RPMI7951 (cell line): ENCODE results near the gene C6orf47. TPM values are rescaled to one million over a fixed set of nuclear protein-coding genes. Genes with fewer than 3 reads are reported as not detected.
A peak's percentile ranks its signal among the peaks of the same experiment; 100 is the strongest.

Experiments used
- DNase-seq: peaks from one replicate; pipeline ENCODE4 v3.0.0-alpha.2; 2012; ENCODE audit warnings: low read depth
- total RNA-seq: library from RNA; depleted of rRNA; stranded (reverse); fragments of >200 nt; shearing (Covaris generic); gene quantifications from 2 replicates; pipeline ENCODE4 v1.2.3, GENCODE V29; 2014

The C6orf47 gene
- total RNA-seq, 1 experiment from 2014 or later: 13.9 TPM

- DNase-seq: peak; percentile 18
These were observed 23.6 kb downstream of the C6orf47 start for GRCh38 chr6:31636698-31637596.

GRCh38 chr6:31634969-31635575 is 25.5 kb downstream of the C6orf47 start:
- DNase-seq: no peak

DNA sequence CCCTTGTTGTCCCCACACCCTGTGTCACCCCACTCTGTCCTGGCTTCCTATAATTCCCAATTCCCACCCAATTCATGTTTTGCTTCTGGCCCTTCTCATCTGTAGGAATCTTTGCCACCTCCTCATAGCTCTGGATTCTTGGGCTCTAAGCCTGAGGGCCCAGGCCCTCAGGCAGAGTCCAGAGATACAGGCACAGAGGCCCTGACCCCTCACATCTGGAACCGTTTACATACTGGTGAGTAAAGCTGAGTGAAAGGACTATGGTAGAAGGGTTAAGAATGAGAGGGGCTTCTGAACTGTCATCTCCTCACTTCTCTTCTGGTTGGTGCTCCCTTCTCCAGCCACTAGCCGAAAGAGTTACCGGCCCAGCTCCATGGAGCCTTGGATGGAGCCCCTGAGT is 26.4 kb downstream of the C6orf47 start:
- peak; percentile 54 for DNase-seq

- DNase-seq: no peak
These were observed 27.1 kb downstream of the C6orf47 start for GRCh38 chr6:31633447-31633846.

DNA sequence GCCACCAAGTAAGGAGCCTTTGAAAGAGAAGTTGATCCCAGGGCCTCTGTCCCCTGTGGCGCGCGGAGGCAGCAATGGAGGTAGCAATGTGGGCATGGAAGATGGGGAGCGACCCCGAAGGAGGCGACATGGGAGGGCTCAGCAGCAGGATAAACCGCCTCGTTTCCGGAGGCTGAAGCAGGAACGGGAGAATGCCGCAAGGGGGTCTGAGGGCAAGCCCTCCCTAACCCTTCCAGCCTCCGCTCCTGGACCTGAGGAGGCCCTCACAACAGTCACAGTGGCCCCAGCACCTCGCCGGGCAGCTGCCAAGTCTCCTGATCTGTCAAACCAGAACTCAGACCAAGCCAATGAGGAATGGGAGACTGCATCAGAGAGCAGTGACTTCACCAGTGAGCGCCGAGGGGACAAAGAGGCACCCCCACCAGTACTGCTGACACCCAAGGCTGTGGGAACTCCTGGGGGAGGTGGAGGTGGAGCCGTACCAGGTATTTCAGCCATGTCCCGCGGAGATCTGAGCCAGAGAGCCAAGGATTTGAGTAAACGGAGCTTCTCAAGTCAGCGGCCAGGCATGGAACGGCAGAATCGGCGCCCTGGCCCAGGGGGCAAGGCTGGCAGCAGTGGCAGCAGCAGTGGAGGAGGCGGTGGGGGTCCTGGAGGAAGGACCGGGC is 28.2 kb downstream of the C6orf47 start:
- no peak for DNase-seq

GRCh38 chr6:31631681-31632278 is 28.8 kb downstream of the C6orf47 start:
- no peak for DNase-seq

GRCh38 chr6:31631209-31631608 is 29.4 kb downstream of the C6orf47 start:
- no peak for DNase-seq

- no peak for DNase-seq
These were observed 30.2 kb downstream of the C6orf47 start for GRCh38 chr6:31630177-31630934.

DNA sequence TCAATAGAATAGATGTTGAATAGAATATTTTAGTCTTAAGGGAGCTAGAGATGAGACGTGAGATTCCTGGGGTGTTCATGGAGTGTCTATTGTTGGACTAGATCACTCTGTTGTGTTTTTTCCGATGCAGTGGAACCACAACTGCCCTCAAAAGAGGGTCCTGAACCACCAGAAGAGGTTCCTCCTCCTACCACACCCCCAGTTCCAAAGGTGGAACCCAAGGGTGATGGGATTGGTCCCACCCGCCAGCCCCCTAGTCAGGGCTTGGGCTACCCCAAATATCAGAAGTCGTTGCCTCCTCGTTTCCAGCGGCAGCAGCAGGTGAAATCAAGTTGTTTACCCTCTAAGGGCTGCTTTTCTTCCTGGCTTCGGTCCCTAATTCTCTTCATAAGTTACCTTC is 31.6 kb downstream of the C6orf47 start:
- DNase-seq: no peak

- DNase-seq: no peak
These were observed 32.8 kb downstream of the C6orf47 start for GRCh38 chr6:31627690-31628287.

- no peak for DNase-seq
These were observed 33.6 kb downstream of the C6orf47 start for GRCh38 chr6:31626952-31627351.

DNA sequence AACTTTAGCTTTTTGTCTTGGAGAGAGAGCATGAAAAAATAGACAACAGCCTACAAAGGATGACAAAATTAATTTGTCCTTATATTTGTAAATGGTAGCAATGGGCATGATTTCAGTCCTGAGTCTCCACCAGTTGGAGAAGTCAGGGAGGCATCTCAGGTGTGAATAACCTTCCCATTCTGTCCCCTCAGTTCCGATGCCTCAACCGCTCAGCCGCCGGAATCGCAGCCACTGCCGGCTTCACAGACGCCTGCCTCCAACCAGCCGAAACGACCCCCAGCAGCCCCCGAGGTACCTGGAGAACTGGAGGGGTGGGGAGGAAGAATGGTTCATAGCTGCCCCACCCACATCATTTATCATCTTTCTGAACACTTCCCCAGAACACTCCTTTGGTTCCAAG is 36.5 kb downstream of the C6orf47 start:
- DNase-seq: no peak

DNA sequence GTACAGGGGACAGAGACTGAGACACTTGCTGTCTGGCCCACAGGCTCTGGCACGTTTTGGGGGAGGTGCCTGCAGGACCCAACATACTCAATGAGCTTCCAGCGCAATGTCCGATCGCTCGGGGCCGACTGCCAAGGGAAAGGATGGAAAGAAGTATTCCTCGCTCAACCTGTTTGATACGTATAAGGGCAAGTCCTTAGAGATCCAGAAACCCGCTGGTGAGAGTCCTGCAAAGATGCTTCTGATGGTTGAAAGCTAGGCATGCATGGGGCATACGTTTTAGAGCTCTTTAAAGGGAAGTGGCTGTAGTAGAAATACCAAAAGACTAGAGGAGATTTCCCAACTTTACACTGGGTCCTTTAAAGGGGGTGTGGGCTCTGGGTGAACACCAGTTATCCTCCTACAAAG is 37.9 kb downstream of the C6orf47 start:
- DNase-seq: no peak

GRCh38 chr6:31621991-31622390 is 38.6 kb downstream of the C6orf47 start:
- peak; percentile 34 for DNase-seq

DNA sequence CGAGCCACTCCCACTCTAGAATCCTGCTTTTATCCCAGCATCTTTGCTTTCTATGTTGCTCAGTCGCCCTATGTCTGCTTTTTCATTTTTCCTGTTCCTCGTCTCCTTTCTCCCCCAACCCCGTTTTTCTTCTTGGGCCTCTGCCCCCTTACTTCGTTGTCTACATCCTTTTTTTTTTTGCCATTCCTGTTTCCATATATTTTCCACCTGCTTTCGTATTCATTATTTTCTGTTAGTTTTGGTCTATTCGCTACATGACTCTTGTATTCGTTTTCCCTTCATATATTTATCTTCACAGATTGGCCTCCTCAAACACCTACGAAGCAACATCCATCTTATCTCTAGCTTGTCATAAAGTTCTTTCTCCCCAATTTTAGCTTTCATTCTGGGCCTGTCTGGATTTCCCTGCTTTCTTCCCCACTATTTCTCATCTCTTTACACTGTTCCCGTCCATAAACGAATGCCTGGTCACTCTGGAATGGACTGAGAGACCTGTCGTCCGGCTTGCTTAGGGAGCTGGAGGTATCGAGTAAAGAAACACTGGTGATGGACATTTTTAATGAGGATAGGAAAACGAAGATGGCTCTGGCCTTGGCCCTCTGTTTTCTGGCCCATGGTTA is 39.1 kb downstream of the C6orf47 start:
- no peak for DNase-seq

DNA sequence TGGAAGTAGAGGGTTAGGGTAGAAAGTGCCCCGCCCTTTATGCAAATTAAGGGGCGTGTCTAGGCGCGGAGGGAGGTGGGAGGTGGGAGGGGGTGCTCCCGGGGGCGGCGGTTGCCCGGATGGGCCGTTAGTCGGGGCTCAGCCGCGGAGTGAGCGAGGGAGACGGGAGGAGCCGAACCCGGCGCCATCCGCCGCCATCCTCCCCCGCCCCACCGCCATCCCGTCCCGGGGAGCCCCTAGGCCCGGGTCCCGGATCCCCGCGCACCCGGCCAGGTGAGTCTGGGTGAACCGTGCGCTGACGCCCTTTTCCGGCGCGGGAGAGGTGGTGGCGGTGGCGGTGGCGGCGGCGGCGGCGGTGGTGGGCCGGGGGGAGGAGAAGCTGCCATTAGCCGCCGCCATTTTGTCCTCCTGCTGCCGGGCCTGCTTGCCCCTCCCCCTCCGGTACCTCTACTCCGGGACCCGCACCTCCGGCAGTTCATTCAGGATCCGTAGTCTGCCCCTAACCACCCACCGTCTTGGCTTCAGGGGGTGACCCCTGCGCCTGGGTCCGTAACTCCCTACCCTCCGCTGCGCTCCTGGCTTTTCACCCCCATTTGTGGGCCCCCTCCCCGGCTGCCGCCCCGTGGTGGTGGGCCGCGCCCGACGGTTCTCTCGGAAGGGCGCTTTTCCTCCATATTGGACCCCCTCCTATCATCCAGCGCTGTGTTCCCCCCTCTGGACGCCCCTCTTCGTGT is 39.8 kb downstream of the C6orf47 start, which contains the start of gene PRRC2A:
PRRC2A (plus strand) TSS at position 130 of the 734 bp plus-strand sequence. CDS start 2,075 bp downstream, outside the sequence.
- DNase-seq: no peak

GRCh38 chr6:31619805-31620585 is 40.6 kb downstream of the C6orf47 start:
- DNase-seq: peak; percentile 99

DNA sequence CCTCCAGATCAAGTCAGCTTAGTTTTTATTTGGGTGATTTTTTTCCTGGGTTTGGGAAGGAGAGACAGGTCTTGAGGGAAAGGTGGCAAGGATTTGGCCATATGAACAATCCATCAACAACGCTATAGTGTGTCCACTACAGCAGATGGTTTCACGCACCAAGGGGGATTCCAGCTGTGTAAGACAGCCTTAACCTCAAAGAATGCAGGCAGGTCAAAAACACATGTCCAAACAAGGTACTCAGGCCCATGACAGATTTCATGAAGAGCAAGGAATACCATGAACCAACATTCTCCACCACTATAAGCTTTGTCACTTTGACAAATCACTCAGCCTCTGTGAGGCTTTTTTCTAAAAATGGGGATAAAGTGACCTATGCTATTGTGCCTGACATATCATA is 43.6 kb downstream of the C6orf47 start:
- no peak for DNase-seq

DNA sequence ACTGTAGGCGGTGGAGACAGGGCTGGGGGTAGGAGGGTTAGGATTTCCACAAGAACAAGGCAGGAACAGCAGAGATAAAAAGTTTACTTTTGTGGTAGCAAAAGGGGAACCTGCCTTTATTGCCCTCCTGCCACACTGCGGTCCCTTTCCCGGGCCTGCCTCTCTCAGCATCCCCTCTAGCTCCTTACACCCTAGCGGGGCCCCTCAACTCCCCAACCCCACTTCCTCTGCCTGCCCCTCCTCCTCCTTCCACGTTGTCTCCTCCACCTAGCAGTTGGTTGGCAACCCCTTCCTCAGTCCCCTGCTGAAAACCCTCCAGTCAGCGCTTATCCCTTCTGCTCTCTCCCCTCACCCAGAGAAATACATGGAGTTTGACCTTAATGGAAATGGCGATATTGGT is 44.8 kb downstream of the C6orf47 start:
- no peak for DNase-seq
